CD4-positive, alpha-beta T cell (primary cell): ENCODE data around the gene HES4. TPM values are rescaled to one million over a fixed set of nuclear protein-coding genes. Genes with fewer than 3 reads are reported as not detected.

Source experiments
- ATAC-seq: fragments of 200-7000 bp; cut with Tn5 transposase; one replicate; pipeline ENCODE4 v1.10.0; 2022; ENCODE audit warnings: mild to moderate bottlenecking; ENCODE audit not compliant: poor library complexity
- CTCF ChIA-PET: fragments of 350-600 bp; sonication (Branson Sonifier 250); formaldehyde crosslinking; loops from one replicate; lab custom pipeline; 2021; ENCODE audit warnings: antibody characterized with exemption, inconsistent platforms; lab: Charles Lee
- POLR2A ChIA-PET: fragments of 350-600 bp; sonication (Branson Sonifier 250); formaldehyde crosslinking; loops from one replicate; lab custom pipeline; 2021; ENCODE audit warnings: antibody characterized with exemption, inconsistent platforms; lab: Charles Lee
- DNase-seq, 14 experiments: peaks; one replicate each; pipeline ENCODE4 v3.0.0-alpha.2; 2013 to 2020; ENCODE audit warnings: mixed read lengths in 2 of 14
- H3K27ac ChIP-seq, 2 donors: one replicate each; pipeline versions ENCODE4 v1.5.1 to v1.7.0; 2013; ENCODE audit warnings: low read length in 2 of 2, low read depth in 1 of 2, mild to moderate bottlenecking in 1 of 2
- H3K27me3 ChIP-seq, 2 experiments: 1 replicate in 1 of 2; 2 replicates in 1 of 2; pipeline versions ENCODE4 v1.6.1 to v1.7.0; 2013; ENCODE audit warnings: low read length in 2 of 2, control low read depth in 1 of 2, mild to moderate bottlenecking in 1 of 2, moderate library complexity in 1 of 2; ENCODE audit not compliant: insufficient read depth in 2 of 2, control insufficient read depth in 1 of 2
- H3K36me3 ChIP-seq: one replicate; pipeline ENCODE4 v1.6.1; 2013; ENCODE audit warnings: low read length, control low read depth; ENCODE audit not compliant: insufficient read depth
- H3K4me1 ChIP-seq: one replicate; pipeline ENCODE4 v1.6.1; 2013; ENCODE audit warnings: low read length, control low read depth; ENCODE audit not compliant: insufficient read depth
- H3K4me3 ChIP-seq: one replicate; pipeline ENCODE4 v1.5.1; 2013; ENCODE audit warnings: mild to moderate bottlenecking, low read length, moderate library complexity
- H3K9me3 ChIP-seq, 2 experiments: 1 replicate in 1 of 2; 2 replicates in 1 of 2; pipeline versions ENCODE4 v1.6.1 to v1.7.0; 2013; ENCODE audit warnings: low read length in 2 of 2, mild to moderate bottlenecking in 2 of 2, control low read depth in 1 of 2, moderate library complexity in 1 of 2; ENCODE audit not compliant: control insufficient read depth in 1 of 2, insufficient read depth in 1 of 2
- H3K27ac Mint-ChIP-seq: one replicate; pipeline ENCODE4 v1.8.0; 2020; ENCODE audit warnings: mixed read lengths
- H3K27me3 Mint-ChIP-seq: one replicate; pipeline ENCODE4 v1.8.0; 2021; ENCODE audit warnings: mixed read lengths
- H3K36me3 Mint-ChIP-seq: one replicate; pipeline ENCODE4 v1.8.0; 2021; ENCODE audit warnings: low read depth, mixed read lengths
- H3K4me1 Mint-ChIP-seq: one replicate; pipeline ENCODE4 v1.8.0; 2021; ENCODE audit warnings: low read depth, mixed read lengths
- H3K4me3 Mint-ChIP-seq: one replicate; pipeline ENCODE4 v1.8.0; 2020; ENCODE audit warnings: mild to moderate bottlenecking, mixed read lengths
- H3K9me3 Mint-ChIP-seq: one replicate; pipeline ENCODE4 v1.8.0; 2020; ENCODE audit warnings: mixed read lengths
- intact Hi-C, 2 experiments: fragments of 100-400 bp; cut with DNase I in 1 of 2; cut with micrococcal nuclease in 1 of 2; formaldehyde crosslinking; loops; one replicate each; pipeline versions ENCODE4 v1.15.1 to v1.9.0; 2023 to 2025; cut with DNase I, micrococcal nuclease
- total RNA-seq, 174 experiments: library from RNA in 2 of 174; stranded (reverse) in 2 of 174; gene quantifications; one replicate each; pipeline ENCODE4 v1.2.3 and lab custom pipeline; 2021 to 2026
- TF ChIP-seq, protein P1 (sequence below): fragments of 200-600 bp; IDR thresholded peaks from one replicate; pipeline ENCODE4 v1.8.0; 2022; ENCODE audit warnings: antibody characterized with exemption, mild to moderate bottlenecking

HES4 gene
- total RNA-seq, 2 experiments from 2014 or later = 29.0 to 30.9 TPM

GRCh38 chr1:966135-966703 is 33.7 kb downstream of the HES4 start, which contains the start of gene PLEKHN1:
Gene PLEKHN1 (plus strand): TSS chr1:966482. CDS start chr1:966532, 50 bp downstream.
- H3K4me3 ChIP-seq = peak within 1 kb of the TSS; percentile 67

GRCh38 chr1:965526-966134 is 34.3 kb downstream of the HES4 start:
- H3K36me3 Mint-ChIP-seq = no peaks in the 10 kb centered on the region
- TF ChIP-seq, protein P1, sequence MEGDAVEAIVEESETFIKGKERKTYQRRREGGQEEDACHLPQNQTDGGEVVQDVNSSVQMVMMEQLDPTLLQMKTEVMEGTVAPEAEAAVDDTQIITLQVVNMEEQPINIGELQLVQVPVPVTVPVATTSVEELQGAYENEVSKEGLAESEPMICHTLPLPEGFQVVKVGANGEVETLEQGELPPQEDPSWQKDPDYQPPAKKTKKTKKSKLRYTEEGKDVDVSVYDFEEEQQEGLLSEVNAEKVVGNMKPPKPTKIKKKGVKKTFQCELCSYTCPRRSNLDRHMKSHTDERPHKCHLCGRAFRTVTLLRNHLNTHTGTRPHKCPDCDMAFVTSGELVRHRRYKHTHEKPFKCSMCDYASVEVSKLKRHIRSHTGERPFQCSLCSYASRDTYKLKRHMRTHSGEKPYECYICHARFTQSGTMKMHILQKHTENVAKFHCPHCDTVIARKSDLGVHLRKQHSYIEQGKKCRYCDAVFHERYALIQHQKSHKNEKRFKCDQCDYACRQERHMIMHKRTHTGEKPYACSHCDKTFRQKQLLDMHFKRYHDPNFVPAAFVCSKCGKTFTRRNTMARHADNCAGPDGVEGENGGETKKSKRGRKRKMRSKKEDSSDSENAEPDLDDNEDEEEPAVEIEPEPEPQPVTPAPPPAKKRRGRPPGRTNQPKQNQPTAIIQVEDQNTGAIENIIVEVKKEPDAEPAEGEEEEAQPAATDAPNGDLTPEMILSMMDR = no peak
- ChIA-PET CTCF (no interaction called here), POLR2A (interaction anchor here (1.1 kb wide), 1 partner anchor 267 kb away, joined by 3 read pairs; the partner anchor contains the start of gene B3GALT6)
- Histone ChIP-seq H3K27ac (no peak overlapping the region), H3K9me3 (no peaks in the 10 kb centered on the region), H3K27me3 (peaks cover 6 to 7% of the 10 kb centered on the region in 2 experiments), H3K4me1 (peaks cover 30% of the 10 kb centered on the region), H3K4me3 (peak overlapping the region; percentile 67), H3K36me3 (no peaks in the 10 kb centered on the region)
- intact Hi-C loops = no loop called here
- no peaks in the 10 kb centered on the region for H3K4me1 Mint-ChIP-seq
- peaks cover 17% of the 10 kb centered on the region for H3K27me3 Mint-ChIP-seq
- no peak for DNase-seq
- no peak overlapping the region for H3K27ac Mint-ChIP-seq
- ATAC-seq = no peak
- peak overlapping the region; percentile 63 for H3K4me3 Mint-ChIP-seq
- H3K9me3 Mint-ChIP-seq = no peaks in the 10 kb centered on the region

More at GRCh38 chr1:966135-966703, 33.7 kb downstream of the HES4 start, which contains the start of gene PLEKHN1:
- no peaks in the 10 kb centered on the region for H3K9me3 Mint-ChIP-seq
- peaks cover 17% of the 10 kb centered on the region for H3K27me3 Mint-ChIP-seq
- CTCF ChIA-PET = interaction anchor here (0.8 to 1.2 kb wide), 5 partner anchors 25 to 156 kb away, joined by 3 to 4 read pairs (median 3); no protein-coding TSS in a partner anchor
- Histone ChIP-seq H3K4me1 (peaks cover 29% of the 10 kb centered on the region), H3K27ac (no peak within 1 kb of the TSS), H3K9me3 (peaks cover 0 to under 1% of the 10 kb centered on the region in 2 experiments), H3K36me3 (no peaks in the 10 kb centered on the region), H3K27me3 (peaks cover 6 to 9% of the 10 kb centered on the region in 2 experiments)
- no peak within 1 kb of the TSS for H3K27ac Mint-ChIP-seq
- ATAC-seq = peak; percentile 22
- intact Hi-C loops = no loop called here
- peak within 1 kb of the TSS; percentile 78 for H3K4me3 Mint-ChIP-seq
- POLR2A ChIA-PET = interaction anchor here (1.0 to 1.1 kb wide), 3 partner anchors 97 to 266 kb away, joined by 3 to 6 read pairs (median 4); partner anchors contain the start of gene B3GALT6
- H3K36me3 Mint-ChIP-seq = no peaks in the 10 kb centered on the region
- no peaks in the 10 kb centered on the region for H3K4me1 Mint-ChIP-seq
- DNase-seq = peak in 5 of 14 experiments; percentile 26 to 59 (median 44)
- TF ChIP-seq, protein P1 = no peak

- no peak for ATAC-seq
- H3K27ac Mint-ChIP-seq = no peak overlapping the region
- no peak overlapping the region for H3K27ac ChIP-seq
- H3K9me3 ChIP-seq = no peaks in the 10 kb centered on the region
- intact Hi-C loops = no loop called here
- H3K4me1 Mint-ChIP-seq = peaks cover 4% of the 10 kb centered on the region
- no peaks in the 10 kb centered on the region for H3K27me3 ChIP-seq
- TF ChIP-seq, protein P1 = no peak
- H3K36me3 ChIP-seq = no peaks in the 10 kb centered on the region
- DNase-seq = no peak
- no peaks in the 10 kb centered on the region for H3K9me3 Mint-ChIP-seq
- CTCF ChIA-PET = no interaction called here
- H3K4me3 ChIP-seq = no peak overlapping the region
- H3K27me3 Mint-ChIP-seq = peaks cover 17% of the 10 kb centered on the region
- H3K36me3 Mint-ChIP-seq = no peaks in the 10 kb centered on the region
- peaks cover 34% of the 10 kb centered on the region for H3K4me1 ChIP-seq
- POLR2A ChIA-PET = no interaction called here
- peak overlapping the region; percentile 68 for H3K4me3 Mint-ChIP-seq
Observed at GRCh38 chr1:964691-965525, 35.0 kb downstream of the HES4 start.
